ENCODE measurements around the gene DHRS13.

GRCh38 chr17:28940675-28941074, 37.8 kb upstream of the DHRS13 start:
- TF ChIP-seq POLR2A (IDR thresholded peaks at IDR 0.05): no peak
- TF ChIP-seq CTCF (IDR thresholded peaks at IDR 0.05): no peak
- TF ChIP-seq EP300 (IDR thresholded peaks at IDR 0.05): no peak

Measured in ovary (tissue), 3 donors.